GM19455 (cell line): ENCODE data around the gene NFIA.
"Not testable (repeated sequence)": the region's sequence is repeated elsewhere in the genome, so short reads cannot be mapped to it uniquely, and the experiment has no call there.

Experiments
- ATAC-seq: cut with Tn5 transposase; IDR thresholded peaks from one replicate; pipeline ENCODE4 v1.9.1; 2021; ENCODE audit not compliant: unreplicated experiment

NFIA gene

DNA sequence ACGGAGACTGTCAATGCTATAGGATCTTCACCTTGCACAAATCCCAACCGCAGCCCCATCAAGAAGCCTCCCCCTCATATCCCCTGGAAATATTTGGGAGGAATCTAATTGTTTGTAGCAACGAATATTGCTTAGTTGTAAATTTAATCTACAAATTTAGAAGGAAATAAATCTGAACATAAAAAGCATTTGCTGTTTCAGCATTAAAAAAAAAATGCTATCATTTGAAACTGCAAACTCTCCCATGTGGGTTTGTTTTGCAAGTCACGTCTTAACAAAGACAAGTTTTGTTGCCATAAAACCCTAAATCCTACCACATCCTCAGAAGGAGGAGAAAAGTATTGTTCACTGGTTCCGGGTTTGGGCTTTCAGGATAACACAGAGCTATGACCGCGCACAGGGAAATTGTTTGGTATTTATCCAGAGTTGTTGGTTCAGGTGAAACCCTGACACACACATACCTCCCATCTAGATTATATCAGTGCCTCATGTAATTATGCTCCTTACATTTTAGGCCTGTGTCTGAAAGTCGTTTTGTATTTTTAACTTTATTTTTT, 363.0 kb downstream of the NFIA start:
- ATAC-seq: no peak

DNA sequence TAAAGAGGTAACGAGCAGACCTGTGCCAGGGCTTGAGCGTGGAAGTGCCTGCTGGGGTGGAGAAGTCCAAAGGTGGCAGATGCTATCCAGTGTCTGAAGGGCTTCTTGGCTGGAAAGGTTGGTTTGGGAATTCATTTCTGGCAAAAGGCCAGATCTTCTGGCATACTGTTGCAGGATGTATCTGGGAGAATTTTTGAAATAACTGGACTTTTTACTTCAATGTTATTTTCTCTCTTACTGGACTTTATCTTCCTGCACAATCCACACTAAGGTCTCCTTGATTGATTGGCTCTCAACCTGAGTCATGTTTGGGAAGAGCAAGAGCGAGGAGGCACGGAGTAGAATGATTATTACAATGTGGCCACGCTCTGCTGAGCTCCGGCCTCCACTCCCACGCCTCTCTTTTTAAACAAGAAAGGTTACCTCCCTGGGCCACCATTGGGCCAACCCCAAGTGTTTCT, 364.2 kb downstream of the NFIA start:
- no peak for ATAC-seq

DNA sequence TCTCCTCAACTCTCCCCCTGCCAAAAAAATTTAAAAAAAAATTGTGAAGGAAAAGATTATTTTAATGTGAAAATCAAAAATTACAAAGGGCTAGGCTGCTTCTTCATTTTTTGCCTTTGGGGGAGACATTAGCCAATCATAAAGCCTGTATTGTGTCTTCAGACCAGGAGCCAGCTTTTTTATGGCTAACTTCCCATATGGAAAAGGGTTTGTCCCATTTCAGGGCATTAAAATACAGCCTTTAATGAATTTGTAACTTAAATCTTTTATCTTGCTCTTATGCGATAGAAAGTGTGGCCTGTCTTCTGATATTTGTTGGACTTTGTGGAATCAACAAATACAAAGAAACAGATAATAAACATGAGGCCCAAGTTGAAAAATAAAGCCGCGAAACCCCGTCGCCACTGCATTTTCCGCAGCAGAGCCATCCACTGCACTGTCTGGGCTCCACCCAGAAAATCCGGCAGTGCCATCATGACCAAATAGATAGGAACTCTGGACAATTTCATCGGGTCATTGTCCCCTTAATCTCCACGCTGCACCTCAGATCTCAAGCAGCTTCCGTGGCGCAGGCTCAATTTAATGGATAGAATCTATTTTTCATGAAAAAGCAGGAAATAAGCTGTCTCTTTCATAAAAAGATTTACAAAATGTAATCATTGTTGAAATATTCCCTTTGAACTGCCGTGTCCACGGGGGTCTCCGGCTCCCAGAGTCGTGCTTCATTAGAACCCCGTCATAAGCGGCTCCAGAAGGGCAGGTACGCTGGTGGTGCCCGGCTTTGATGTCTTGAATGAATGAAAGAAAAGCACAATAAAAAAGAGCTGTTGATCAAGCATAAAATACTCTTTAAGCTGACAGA, 365.0 kb downstream of the NFIA start:
- no peak for ATAC-seq

DNA sequence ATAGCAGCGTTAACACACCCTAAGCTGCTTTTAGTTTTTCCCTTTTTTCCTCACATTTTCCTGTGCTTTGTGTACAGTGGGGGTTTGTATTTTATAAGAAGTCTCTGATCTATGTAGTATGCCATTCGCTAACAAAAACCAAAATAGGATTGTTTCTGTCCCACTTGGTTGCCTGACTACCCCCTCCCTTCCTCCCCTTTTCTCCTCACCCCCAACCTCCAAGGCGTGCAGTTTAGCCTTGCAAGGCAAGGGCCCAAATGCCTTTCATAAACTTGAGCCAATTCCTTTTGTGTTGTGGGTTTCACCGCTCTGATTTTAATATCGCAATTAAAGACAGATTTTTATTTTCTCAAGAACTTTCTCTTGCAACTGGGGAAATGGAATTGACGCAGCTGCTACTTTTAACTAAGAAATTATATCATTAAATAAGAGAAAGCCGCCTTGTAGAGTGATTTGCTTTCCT, 365.6 kb downstream of the NFIA start:
- no peak for ATAC-seq

DNA sequence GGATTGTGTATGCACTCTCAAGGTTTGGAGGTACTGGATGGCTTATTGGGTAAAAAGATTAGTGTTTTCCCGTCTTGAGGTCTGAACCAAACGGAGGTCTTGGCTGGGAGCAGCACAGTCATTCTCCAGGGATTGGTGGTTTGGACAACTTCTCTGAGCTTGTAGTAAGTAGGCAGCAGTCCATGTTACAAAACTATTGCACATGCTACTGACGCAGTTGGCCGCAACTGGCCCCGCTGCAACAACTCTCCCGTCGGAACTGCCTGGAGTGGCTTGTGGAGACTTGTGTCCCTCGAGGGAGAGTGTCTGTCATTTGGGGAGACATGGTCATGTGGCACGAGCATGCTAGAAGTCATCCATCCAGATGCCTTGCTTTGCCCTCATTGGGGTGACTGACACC, 366.6 kb downstream of the NFIA start:
- no peak for ATAC-seq

DNA sequence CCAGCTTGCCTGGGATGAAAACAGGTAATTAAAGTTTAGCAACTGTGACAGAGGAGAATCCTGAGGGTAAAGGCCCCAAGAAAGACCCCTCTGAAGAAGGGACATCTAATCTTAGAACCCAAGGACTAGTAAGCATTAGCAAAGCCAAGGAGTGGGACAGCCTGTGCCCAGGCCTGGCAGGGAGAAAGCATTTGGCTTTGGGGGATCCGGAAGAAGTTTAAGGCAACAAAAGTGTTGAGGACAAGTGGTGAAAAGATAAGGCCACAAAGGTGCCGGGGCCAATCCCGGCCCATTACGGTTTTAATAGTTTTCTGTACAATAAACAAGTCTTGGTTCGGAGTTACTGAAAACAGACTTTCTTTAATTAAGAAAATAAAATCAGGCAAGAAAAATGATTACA, 367.0 kb downstream of the NFIA start:
- ATAC-seq: no peak

DNA sequence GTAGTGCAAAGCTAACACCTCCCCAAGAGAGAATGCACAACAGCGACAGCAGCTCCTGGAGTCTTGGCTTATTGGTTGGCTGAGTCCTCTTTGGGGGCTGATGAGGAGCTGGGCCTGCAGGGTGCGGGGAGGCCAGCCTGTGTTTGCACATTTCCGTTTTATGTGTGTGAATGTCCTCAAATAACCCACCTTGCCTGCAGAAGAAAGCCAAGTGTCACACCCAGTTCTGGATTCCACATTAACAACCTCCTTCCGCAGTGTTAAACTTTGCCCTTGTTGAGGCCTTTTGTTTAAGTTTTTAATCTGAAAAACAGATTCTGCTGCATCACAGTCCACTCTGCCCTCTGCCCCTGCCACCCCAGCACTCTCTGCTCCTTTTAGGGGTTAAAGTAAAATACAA, 368.1 kb downstream of the NFIA start:
- ATAC-seq: no peak

DNA sequence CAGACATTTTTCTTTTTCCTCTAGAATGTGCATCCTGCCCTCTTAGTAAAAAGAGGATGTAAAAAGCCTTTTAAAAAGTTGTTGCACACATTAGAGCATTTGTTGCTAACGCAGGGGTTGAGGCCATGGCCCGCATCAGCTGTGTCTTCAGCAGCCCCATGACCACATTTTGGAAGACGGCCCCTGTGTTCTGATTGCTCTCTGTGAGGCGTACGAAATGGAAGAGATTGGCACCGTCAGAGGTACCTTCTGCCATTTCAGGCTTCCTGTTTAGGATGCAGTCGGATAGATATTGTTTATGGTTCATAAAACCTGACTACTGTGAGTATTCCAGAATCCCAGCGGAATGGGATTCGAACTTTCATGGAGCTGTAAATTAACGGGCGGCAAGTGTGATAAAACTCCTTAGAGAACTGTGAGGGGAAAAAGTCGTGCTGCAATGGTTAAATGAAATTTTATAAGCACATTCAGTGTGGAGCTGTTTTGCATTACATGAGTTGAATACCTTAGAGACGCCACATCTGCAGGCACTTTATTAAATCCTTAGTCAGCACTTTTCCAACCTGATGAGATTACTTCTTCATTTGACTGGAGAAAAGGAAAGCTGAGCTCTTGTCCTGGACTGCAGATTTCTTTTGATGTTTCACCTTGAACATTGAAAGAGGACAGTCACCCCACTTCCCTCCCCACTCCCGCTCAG, 368.7 kb downstream of the NFIA start:
- ATAC-seq: no peak

DNA sequence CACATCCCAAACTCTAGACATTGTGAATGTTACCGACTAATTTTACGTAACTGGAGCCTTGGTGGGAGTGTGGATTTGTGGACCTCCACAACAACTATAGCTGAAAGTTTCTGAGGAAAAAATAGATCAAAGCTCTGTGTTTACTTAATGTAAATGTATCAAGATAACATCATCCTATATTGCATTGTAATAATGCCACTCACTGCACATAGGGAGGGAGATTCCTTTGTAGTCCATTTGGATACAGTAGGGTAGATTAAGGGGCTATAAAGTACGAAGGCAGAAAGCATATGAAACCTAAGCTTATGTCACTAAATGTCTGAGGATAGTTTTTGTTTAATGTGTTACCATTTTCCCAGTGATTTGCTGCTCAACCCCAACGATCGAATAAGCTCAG, 369.2 kb downstream of the NFIA start:
- no peak for ATAC-seq

DNA sequence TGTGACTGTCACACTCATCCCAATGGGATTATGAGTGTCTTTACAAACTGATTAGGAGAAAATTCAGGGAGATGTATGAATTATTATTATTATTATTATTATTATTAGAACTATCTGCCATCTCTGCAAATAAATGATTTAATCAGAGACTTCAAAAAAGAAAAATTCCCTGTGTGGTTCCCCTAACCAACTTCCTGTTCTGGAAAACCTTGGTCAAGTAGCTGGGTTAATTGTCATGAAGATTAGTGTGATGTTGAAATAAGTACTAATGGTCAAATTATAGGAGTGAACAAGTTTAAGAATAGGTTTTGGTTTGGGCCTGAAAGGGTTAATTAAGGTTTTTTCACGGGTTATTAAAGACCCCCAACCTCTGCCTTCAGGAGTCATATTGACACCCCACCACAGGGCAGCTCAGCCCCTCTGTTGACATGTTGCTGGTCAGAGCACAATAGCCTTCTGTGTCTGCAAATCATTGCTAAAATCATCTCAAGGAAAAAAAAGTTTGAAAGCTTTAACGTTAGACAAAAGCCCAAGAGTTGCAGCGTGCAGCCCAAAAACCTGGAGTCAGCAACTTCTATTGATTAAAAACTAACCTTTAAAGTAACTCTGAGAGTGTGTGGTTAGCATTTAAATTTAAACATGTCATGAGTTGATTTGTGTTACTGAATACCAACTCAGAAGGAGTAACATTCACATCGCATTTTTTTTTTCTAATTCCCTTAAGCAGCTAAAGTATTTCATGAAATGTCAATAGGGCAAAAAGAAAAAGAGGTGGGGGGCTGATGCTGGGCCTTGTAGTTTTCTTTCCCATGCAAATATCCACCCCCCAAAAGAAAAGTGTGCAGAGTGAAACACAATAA, 370.0 kb downstream of the NFIA start:
- no peak for ATAC-seq

DNA sequence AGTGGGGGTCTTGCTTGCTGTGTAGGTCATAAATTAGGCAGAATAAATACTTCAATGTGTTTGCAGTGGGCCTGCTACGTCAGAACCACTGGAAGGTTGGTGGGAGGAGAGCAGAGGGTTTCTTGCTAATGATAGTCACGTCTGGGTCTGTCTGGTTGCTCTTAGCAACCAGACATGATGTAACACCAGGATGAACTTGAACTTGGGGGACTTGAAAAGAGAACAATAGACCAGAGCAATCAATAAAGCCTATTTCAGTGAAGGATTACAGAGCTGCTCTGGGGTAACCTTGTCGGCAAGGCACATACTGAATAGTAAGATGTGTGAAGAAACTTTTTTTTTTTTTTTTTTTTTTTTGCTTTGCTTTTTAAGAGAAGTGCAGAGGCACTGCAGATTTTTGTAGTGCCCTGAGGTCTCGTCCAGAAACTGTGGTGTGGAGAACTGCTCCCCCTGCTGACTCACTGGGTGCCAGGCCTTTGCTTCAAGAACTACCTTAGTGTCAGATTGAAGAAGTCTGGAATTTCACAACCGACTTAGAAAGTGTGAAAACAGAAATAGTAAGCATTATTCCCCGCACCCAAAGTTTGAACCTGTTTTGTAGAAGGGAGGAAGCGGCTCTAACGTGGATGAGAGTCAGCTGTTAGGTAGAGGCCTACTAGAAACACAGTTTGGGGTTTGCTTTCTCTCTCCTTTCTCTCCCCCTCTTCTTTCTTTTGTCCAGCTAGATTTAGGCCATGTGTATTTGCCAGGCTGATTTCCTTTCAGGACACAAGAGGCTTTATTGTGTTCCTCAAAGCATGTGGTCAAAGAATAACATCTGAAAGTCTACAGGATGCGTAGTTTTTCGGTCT, 371.0 kb downstream of the NFIA start:
- ATAC-seq: peak; percentile 93

DNA sequence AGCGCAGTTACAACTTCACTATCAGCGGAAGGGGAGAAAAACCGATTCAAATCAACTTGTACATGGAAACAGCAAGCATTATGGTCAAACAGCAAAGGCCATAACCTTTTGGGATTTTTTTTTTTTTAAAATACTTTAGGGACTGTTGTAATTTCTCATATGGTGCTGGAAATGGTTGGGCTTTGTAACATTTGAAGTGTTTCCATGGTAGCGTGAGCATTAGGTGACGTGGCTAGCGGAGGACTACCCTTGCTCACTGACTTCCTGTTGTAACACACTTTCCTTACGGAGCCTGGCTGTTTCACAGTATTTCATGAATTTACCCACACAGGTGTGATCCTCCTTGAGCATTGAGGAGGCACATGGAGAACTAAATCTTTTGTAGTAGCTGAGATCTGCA, 373.0 kb downstream of the NFIA start:
- ATAC-seq: no peak

DNA sequence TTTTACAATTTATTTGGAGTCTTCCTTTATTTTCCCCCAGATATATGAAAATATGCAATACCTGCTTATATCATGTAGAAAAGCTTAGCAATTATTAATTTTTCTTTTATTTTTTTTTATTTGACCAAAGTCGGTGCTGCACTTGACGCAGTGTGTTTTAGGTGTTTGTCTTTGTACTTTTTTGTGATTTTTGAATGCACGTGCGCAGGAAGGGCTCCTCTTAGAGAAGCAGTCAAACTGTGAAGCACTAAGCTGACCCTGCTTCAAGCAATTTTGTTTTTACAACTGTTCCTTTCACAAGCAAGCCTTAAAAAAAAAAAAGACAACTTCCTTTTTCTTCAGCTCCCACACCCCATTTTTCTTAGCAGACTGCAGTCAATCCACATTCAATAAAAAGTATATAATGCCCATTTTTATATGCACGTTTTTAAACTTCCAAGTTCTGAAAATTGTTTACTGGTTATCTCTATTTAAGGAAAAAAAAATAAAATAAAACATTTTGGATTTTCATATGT, 375.2 kb downstream of the NFIA start:
- no peak for ATAC-seq

DNA sequence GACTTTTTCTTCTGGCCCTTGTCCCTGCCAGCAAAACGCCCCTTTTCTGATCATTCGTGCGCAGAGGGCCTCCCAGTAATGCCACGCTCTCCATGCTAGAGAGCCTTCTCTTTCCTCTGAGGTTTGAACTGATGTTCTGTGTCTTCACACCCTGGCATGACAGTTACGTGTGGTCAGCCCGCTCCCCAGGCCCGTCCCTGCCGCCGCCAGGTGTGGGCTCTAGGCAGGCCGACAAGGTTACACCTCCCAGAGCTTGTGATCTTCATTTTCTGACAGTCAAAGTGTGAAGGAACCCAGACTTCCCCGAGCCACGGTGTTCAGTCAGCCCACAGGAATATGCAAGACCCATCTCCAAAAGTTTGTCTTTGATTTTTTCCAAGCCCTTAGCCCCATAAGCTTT, 377.0 kb downstream of the NFIA start:
- ATAC-seq: no peak

DNA sequence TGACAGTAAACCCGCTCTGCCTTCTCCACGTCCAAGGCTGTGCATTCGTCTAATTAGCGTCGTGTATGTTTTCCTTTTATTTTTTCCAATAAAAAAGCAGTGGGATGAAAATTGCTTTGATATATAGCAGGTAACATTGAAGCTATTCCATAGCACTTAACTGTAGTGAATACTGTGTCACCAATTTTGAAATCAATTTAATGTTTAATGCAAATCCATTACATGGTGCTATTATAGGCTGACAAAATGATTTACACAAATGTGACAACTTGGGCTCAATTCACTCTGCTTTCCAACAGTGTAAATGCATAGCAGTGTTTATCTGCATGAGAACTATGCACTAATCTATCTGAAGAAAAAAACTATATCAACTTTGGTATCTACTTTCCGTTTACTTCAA, 377.8 kb downstream of the NFIA start:
- no peak for ATAC-seq

DNA sequence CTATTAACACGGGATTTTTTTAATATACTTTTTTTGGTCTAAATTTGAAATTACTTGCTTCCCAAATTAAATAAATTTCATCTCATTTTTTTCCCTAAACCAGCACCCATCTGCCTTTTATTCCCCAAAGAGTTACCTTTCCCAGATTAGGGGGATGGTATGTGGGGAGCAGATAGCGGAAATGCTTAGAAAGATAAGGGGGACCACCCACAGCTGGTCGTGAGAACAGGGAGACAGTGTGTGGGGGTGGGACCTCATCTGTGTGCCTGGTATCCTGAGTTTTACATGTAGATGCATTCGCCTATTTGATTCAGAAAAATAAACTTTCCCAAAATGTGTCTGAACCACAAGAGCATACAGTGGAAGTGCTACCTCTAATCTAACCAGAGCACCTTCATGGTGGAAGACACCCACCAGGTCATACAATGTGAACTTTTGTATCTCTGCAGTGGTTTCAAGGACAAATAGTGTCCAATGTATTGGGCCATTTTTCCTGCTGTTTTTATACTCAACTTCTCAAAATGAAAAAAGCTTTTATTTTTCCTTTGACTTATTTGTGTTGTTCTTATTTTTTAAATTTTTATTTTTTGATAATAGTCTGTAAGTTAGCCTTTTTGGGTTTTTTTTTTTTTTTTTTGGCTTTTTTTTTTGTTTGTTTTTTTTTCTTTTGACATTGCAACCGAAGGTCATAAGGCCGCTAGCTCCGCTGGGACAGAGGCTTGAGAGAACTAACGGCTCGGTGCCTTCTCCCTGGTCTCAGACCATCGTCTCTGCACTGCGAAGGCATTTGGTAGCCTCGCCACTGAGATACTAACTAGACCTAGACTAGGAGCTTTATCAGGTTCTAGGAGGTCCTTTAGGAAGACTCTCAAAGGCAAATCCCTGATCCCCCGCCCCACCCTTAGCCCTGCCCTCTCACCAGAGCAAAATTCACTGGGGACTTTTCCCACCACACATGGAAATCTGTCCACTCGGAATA, 379.3 kb downstream of the NFIA start:
- ATAC-seq: no peak

DNA sequence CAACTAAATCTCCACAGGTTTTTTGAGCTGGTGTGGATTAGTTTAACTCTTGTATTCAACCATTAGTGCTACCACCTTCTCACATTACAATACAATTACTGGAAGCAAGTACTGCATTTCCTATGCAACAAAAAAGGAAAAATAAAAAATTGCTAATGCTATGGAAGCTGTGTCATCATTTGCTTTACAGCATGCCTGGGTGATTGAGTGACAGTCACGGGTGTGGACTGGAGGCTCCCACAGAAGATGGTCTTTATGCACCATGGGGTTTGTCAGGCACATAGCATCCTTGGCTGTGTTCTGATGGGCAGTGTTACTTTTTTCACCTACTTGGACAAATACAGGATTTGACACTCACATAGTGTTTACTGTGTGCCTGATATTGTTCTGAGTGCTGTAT, 380.3 kb downstream of the NFIA start:
- no peak for ATAC-seq

DNA sequence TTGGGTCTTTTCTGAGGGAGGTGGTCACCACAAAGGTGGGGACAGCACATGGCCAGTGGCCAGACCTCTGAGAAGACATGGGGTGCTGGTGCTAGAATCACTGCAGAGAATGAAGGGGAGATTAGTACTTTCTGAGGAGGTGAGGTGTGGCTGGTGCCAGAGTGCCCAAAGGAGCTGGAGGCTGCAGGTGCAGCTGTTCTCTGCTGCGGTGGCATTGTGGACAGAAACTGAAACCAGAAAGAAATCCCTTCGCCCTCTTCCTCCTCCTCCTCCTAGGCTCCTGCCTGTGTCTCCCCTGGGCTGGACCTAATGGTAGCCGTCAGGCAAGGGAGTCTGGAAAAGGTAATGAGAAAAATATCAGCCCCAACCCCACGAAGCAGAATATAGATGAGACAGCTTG, 380.9 kb downstream of the NFIA start:
- ATAC-seq: no peak

DNA sequence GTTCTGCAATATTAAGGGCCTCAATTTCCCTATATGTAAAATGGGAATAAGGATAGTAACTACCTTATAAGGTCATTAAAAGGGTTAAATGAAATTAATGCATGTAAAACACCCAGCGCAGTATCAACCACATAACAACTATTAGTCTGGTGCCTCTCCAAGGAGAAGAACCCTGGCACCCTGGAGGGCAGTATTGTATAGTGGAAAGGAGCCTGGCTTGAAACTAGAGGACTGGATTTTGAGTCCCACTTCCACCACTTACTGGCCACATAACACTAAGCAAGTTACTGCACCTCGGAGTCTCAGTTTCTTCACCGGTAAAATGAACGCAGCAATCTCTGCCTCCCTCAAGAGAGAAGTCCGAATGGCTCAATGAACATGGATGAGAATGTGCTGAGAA, 385.5 kb downstream of the NFIA start:
- ATAC-seq: not testable (repeated sequence)
